GM11168 (cell line): ENCODE measurements around the gene BATF.

ENCODE experiments used
- in situ Hi-C: fragments of 300-500 bp; cut with MboI; formaldehyde crosslinking; loops from one replicate; pipeline ENCODE4 v1.12.0; 2022; ENCODE audit warnings: low sequenced_read_pairs; ENCODE audit not compliant: unreplicated experiment

The BATF gene

GRCh38 chr14:75558440-75558839 is 36.2 kb downstream of the BATF start:
- in situ Hi-C loops: no loop called here

DNA sequence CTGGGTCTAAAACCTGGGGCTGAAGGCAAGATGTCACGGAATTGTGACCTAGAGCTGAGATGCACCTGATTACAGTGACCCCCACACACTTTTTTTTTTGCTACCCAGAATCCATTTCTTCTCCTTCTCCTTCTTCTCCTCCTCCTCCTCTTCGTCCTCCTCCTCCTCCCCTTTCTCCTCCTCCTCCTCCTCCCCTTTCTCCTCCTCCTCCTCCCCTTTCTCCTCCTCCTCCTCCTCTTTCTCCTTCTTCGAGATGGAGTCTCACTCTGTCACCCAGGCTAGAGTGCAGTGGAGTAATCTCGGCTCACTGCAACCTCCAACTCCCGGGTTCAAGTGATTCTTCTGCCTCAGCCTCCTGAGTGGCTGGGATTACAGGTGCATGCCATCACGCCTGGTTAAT is 36.8 kb downstream of the BATF start:
- in situ Hi-C loops: no loop called here

GRCh38 chr14:75559451-75560222 is 37.4 kb downstream of the BATF start:
- in situ Hi-C loops: loop anchor here (10.0 kb wide), 1 partner anchor 255 kb away; no protein-coding TSS in a partner anchor

GRCh38 chr14:75561013-75561432 is 38.8 kb downstream of the BATF start:
- in situ Hi-C loops: loop anchor here (10.0 kb wide), 1 partner anchor 256 kb away; no protein-coding TSS in a partner anchor

GRCh38 chr14:75562089-75562488 is 39.8 kb downstream of the BATF start:
- in situ Hi-C loops: loop anchor here (10.0 kb wide), 1 partner anchor 257 kb away; no protein-coding TSS in a partner anchor

DNA sequence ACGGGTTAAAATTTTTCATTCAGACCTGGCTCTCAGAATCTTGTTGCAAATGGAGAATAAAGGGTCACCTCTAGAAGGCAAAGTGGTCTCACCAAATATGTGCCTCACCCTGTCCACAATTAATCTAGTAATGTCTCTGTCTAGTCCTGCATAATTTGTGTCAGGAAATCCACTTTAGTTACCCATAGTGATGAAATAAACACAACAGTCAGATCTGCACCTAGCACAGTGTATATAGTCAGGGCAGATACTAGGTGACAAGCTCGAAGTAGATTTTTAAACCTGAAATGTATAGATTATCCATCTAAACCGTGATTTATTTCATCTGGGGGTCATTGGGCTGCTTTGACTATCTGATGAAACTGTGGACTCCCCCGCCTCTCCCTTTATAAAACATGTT is 40.2 kb downstream of the BATF start:
- in situ Hi-C loops: loop anchor here (10.0 kb wide), 1 partner anchor 258 kb away; no protein-coding TSS in a partner anchor

DNA sequence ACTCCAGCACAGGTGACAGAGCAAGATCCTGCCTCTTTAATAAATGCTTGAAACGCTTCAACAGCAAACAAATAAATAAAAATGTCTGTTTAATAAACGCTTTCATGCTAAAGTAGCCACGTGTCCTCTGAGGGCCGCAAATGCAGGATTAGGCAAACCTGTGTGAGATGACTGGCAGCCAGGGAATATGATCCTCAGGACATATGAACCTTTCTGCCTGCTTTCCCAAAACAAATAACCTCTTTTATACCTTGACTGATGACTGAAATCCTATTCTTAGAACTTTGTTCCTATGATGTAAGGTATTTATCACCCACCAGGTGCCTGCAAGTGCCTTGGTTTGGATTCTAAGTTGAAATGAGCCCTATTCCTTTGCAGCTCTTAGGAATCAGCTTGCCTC is 41.7 kb downstream of the BATF start:
- in situ Hi-C loops: loop anchor here (10.0 kb wide), 1 partner anchor 259 kb away; no protein-coding TSS in a partner anchor

DNA sequence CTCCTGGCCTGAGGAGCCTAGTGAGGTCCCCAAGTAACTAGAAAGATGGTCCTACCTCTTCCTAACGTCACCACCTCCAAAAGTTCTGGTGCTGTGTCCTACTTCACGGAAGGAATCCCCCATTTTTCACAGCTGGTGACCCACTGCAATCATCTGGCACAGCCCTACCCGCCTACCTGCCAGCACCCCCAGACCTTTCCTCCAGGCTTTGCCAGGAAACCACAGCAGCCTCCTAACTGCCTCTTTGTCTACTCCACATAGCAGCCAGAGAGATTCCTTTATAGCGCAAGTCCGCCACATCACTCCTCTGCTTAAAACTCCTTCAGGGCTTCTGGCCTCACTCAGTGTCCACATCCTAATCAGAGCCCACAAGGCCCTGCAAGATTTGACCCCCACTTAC is 42.8 kb downstream of the BATF start:
- in situ Hi-C loops: loop anchor here (10.0 kb wide), 1 partner anchor 260 kb away; no protein-coding TSS in a partner anchor

DNA sequence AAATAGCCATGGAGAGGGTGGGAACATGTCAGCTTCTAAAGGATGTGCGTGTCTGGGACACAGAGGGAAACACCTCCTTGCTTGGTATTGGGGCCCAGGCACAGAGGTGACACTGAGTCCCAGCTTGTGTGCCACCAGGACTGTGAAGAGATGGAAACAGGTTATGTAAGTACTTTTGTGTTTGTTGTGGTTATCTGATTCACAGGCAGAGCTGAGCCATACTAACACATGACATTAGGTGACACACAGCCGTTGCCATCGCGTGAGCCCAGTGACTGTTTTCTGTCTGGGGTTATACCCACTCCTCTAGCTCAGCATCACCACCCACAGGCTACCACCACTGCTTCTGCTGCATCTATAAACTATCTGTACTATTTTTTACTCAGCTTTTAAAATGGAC is 44.1 kb downstream of the BATF start:
- in situ Hi-C loops: loop anchor here (10.0 kb wide), 1 partner anchor 262 kb away; no protein-coding TSS in a partner anchor

GRCh38 chr14:75566752-75567151 is 44.5 kb downstream of the BATF start:
- in situ Hi-C loops: loop anchor here (10.0 kb wide), 1 partner anchor 262 kb away; no protein-coding TSS in a partner anchor

DNA sequence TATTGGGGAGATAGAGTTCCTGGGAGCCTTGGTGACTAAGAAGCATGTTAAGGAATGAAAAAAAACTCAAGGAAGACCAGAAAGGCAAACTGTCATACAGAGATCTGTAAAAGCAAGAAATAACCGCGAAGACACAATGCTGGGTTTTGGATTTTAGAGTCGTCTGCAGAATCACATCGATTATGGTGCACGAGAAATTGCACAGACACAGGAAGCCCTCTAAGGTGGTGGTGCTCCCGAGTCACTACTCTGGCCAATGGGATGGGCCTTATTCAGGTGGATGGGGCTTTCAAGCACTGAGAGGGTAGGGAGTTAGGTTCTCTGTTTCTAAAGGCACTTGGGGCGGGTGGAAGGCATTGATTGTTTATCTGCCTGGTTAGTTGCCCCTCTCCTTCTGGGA is 45.9 kb downstream of the BATF start:
- in situ Hi-C loops: loop anchor here (10.0 kb wide), 1 partner anchor 263 kb away; no protein-coding TSS in a partner anchor

GRCh38 chr14:75568791-75569190 is 46.5 kb downstream of the BATF start:
- in situ Hi-C loops: loop anchor here (10.0 kb wide), 1 partner anchor 264 kb away; no protein-coding TSS in a partner anchor

DNA sequence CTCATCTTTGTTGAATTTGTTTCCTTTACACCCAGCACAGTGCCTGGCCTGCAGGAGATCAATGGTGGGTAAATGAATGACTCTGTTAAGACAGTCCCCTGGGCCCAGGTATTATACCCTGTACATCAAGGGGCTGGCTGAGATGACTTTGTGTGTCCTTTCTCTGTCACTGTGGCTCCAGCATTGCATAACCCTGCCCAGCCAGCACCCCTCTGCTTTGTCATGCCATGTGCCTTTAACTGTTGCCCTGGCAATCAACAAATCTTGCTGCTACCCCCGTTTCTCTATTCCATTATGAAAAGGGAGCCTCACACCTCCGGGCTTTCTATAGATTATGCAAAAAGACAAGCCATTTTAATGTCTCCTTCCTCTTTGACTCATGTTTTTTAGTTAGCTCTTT is 48.5 kb downstream of the BATF start:
- in situ Hi-C loops: no loop called here

GRCh38 chr14:75572104-75572503 is 49.8 kb downstream of the BATF start:
- in situ Hi-C loops: no loop called here

DNA sequence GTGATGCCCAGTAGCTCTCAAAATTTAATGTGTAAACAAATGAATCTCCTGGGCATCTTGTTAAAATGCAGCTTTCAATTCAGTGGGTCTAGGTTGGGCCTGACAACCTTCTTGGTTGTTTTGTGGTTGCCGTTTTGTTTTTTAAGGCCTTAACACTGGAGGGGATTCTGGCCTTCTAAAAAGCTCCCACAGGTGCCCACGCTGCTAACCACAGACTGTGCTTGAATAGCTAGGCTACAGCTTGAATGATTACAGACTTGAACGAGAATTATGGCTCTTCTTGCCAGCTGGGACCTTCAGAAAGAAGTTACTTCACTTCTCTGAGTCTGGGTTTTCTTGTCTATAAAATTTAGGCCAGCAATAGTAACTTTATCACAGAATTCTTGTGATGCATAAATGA is 54.8 kb downstream of the BATF start:
- in situ Hi-C loops: no loop called here

- in situ Hi-C loops: no loop called here
These were observed 55.4 kb downstream of the BATF start for GRCh38 chr14:75577729-75578101.

DNA sequence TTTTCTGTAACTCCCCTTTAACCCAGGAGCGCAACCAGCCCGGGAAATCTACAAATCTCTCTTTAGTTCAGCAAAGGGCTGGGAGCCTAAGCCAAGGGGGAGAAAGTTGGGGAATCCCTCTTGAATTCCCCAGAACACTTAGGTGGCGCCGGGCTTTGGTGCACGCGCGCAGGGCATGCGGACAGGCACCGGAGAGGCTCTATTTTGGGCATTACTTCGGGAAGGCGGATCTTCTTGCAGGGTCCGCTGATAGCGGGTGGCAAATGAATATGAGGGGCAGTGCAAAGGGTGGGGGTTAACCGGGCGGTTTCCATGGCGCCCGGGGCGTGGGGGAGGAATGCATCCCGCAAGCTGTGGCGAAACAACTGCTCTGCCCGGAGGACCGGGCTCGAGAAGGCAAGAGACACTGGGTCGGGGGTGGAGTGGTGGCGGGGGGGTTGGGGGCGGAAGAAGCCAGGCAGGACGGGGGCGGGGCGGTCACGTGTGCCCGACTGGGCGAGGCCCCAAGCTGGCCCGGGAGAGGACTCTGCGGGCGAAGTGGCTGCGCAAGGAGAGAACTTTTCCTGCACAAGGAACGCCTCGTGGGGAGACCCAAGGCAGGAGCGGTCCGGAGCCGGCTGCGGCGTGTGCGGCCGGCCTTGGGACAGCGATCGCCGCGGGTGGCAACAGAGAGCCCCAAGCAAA is 56.0 kb downstream of the BATF start, which contains the start of gene FLVCR2:
FLVCR2 (plus strand) TSS at position 519 of the 684 bp plus-strand sequence. CDS start 353 bp downstream, outside the sequence.
- in situ Hi-C loops: no loop called here

DNA sequence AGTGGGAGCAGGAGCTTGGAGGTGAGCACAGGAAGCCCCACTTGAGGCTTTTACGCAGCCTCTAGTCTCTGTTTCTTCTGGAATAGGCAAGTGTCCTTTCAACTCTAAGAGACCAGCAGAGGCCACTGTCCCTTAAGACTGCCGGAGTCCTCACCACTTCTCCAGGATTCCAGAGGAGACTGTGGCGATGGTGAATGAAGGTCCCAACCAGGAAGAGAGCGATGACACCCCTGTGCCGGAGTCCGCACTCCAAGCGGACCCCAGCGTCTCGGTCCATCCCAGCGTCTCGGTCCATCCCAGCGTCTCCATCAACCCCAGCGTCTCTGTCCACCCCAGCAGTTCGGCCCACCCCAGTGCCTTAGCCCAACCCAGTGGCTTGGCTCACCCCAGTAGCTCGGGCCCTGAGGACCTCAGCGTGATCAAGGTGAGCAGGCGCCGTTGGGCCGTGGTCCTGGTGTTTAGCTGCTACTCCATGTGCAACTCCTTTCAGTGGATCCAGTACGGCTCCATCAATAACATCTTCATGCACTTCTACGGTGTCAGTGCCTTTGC is 56.6 kb downstream of the BATF start:
- in situ Hi-C loops: no loop called here

- in situ Hi-C loops: no loop called here
These were observed 57.1 kb downstream of the BATF start for GRCh38 chr14:75579338-75579864.

- in situ Hi-C loops: loop anchor here (5.0 kb wide), 1 partner anchor 72 kb away; no protein-coding TSS in a partner anchor
These were observed 57.6 kb downstream of the BATF start for GRCh38 chr14:75579882-75580281.
